HuH-7 (cell line): ENCODE measurements around the gene CCDC92.
A peak's percentile ranks its signal among the peaks of the same experiment; 100 is the strongest.
"Not testable (repeated sequence)": the region's sequence is repeated elsewhere in the genome, so short reads cannot be mapped to it uniquely, and the experiment has no call there.

Source experiments
- DNase-seq: peaks from one replicate; pipeline ENCODE4 v3.0.0; 2011; ENCODE audit warnings: low spot score

The CCDC92 gene

DNA sequence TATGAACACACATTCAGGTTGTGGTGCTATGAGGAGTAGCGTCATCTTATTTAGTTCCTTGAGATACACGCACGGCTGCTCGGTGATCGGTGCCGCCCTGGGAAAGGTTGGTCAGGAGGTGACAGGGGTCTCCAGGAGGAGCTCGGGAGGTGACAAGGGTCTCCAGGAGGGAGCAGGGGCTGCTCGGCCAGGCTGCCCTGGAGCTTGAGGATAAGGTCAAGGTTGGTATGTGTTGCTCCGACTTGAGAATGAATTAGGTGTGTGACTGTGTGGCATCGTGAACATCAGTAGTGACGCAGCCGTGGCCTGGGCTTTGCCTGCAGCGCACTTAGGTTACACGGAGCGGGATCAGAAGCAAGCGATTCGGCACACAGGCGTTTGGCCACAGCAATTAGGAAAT, 36.2 kb downstream of the CCDC92 start:
- no peak for DNase-seq

DNA sequence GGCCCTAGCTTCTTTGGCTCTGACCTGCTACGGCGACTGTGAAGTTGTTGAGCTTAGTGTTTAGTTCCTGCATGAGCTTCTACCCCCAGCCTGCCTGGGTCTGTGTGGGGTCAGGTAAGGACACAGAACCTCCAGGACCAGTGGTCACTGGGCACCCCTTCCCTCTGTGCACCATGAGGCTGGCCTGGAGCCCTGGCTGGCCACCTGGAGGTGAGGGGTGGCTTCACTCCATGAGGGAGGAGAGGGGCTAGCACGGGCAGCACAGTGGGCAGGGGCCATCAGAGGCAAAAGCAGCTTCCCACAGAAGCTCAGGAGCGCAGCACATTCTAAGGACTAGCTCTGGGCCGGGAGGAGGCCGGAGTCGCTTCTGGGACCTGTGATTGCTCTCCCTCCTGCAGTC, 36.7 kb downstream of the CCDC92 start:
- DNase-seq: no peak

DNA sequence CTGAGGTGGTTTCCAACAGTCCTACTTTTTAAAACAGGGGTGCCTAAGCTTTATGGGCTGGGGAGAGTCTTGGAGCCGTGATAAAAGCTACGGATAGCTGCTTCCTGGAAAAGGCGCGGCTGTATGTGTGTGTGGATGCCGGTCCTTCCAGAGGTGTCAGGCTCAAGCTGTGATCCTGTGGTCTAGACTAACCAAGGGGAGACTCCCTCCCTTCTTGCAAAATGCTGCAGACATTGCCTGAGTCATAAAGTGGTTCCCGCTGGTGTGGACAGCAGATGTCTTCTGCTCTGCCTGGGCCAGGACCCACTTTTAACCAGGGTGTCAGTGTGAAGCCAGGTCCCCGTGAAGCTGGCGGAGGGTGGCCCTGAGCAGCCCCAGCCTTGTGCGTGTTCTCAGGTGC, 37.8 kb downstream of the CCDC92 start:
- no peak for DNase-seq

DNA sequence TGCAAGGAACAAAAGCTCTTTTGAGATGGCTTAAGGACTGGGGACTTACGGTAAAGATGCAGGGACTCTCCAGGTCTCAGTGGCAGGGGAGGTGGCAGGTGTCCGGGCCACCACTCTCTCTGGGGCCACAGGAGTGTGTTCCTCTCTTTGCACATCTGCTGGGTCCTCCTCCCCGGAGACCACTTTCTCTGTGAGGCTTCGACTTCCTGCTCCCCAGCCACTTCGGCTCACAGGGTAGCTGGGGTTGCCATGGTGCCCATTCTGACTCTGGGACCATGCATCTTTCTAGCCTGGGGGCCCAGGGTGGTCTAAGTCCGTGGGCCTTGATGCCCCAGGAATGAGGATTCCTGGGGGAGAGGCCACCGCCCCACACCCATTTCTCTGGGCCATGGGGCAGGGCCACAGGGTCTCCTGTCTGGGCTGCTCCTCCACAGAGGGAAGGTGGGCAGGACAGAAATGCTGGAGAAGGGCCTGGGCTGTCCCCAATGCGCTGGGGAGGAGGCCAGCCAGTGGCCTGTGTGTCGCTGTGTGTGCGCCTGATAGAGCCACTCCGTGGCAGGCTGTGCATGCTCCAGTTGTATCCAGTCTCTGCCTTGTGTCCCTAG, 38.5 kb downstream of the CCDC92 start:
- no peak for DNase-seq

DNA sequence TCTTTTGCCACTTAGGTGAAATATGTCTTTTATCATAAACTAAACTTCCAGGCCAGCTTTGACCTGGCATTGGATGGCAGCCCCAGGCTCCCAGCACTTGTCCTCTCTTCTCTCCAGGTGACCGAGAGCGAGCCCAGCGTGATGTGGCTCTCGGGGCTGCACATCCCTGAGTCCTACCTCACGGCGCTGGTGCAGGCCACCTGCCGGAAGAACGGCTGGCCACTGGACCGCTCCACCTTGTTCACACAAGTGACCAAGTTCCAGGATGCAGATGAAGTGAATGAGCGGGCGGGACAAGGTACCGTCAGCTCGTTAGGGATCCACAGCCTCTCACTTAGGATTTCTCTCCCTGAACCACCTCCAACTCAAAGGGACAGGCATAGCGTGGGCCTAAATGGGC, 39.4 kb downstream of the CCDC92 start:
- no peak for DNase-seq

DNA sequence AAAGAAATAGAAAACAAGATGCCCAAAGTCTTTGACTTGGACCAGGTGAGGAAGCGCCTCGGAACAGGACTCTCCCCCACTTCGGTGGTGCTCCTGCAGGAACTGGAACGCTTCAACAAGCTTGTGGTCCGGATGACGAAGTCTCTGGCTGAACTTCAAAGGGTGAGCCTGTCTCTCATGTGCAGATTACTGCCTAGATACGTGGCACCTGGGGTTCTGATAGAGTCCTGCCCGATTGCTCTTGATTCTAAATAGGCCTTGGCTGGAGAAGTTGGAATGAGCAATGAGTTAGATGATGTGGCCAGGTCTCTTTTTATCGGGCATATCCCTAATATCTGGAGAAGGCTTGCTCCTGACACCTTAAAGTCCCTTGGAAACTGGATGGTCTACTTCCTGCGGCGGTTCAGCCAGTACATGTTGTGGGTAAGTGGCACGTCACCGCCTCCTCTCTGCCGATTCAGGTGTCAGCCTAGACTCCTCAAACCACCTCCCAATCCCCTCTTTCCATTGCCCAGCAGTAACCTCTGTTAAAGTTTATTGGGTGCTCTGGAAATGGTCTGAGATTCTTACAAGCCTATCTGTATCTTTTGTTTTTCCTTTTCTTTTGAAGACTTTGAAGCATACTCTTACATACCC, 40.8 kb downstream of the CCDC92 start:
- no peak for DNase-seq

DNA sequence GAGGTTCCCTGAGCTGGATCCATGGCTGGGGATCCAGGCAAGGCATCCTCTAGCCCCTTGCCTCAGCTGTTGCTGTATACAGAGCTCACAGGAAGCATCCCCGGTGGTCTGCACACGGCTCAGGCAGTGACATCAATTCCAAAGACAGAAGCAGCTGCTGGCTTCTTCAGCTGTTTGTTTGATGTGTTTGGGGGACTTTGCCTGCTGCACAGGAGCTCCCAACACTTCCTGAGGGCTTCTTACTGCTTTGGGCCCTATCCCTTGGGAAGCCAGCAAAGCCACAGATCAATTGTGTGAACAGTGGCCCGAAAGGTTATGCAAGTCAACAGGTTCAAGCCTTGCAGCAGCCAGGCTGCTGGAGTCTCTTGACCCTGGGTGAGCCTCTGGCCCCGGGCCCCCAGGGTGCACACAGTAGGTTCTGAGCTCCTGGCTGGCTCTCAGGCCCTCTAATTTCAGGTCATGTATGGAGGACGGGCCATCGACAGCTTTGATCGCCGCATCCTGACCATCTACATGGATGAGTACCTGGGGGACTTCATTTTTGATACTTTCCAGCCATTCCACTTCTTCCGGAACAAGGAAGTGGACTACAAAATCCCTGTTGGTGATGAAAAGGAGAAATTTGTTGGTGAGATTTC, 42.6 kb downstream of the CCDC92 start:
- no peak for DNase-seq

DNA sequence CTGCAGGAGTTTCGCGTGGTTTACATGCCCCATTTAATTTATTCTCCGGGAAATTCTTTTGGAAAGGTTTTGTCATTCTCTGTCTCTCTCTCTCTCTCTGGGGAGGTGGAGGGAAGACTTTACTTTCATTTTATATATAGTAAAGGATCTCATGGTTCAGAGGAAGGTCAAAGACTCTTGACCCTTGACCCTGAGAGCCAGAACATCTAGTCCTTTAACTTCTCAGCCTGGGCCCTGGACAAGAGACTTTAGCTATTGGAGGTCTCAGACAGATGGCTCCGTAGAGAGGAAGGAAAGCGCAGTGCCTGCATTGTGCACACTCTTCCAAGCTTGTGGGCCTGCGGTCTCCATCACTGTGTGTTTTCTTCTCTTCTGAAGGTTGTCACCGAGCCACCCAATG, 43.7 kb downstream of the CCDC92 start:
- DNase-seq: no peak

DNA sequence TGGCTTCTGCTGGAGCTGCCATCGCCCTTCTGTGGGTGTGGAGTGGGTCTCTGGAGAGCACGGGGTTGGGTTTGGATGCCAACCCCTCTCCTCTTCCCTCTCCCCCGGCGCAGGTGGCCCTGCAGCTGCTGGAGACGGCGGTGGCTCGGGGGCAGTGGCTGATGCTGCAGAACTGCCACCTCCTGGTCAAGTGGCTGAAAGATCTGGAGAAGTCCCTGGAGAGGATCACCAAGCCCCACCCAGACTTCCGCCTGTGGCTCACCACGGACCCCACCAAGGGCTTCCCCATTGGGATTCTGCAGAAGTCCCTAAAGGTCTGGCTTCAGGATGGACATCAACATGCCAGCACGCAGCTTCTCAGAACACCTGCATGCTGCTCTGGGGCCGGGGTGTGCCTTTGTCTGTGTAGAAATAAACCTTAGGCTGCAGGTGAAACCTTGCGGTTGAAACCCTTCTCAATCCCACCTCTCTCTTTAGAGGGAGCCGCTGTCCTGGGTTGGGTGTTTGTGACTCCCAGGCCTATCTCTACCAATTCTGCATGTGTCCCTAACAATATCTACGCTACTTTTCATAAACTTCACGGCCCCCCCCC, 44.3 kb downstream of the CCDC92 start:
- DNase-seq: no peak

DNA sequence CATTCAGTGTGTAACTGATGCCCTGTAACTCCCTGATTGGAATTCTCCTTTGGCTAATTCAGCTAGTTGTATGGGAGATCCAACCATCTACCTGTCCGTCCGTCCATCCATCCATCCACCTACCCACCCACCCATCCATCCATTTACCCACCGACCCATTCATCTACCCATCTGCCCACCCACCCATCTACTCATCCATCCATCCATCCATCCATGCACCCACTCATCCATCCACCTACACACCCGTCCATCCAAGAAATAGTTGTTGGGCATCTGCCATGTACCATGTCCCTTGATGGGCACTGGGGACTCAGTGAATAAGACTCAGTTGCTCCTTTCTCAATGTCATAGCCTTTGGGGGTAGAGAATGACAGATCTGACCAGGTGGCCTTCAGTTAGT, 48.1 kb downstream of the CCDC92 start:
- no peak for DNase-seq

DNA sequence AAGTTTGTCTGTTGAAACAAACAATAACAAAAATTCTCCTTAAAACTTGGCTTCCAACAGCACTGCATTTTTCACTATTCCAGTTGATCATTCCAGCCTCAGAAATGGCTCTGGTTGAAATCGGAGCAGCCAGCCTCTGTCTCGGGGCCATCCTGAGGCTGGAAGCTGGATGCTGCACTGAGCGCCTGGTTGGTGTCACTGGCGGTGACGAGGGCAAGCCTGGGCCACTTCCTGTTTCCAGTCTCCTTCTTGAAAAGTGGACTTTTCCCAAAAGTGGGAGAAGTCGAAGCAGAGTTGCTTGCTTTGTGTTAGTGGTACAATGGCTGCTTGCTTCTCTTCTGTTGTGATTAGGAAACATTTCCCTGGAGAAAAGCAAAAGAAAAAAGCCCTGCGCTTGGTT, 48.7 kb downstream of the CCDC92 start:
- no peak for DNase-seq

DNA sequence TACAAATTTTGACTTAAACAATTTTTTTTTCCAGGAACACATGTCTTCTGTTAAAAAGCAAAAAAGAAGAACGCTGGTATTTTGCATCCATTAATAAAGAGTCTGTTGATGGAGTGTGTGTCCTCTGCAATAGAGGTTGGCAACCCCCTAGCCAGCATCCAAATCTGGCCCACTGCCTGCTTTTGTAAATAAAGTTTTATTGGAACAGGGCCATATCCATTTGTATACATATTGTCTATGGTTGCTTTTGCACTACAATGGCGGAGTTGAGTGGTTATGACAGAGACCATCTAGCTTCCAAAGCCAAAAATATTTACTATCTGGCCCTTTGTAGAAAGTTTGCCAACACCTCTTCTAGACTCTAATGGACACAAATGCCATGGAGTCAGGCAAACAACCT, 49.6 kb downstream of the CCDC92 start:
- no peak for DNase-seq

DNA sequence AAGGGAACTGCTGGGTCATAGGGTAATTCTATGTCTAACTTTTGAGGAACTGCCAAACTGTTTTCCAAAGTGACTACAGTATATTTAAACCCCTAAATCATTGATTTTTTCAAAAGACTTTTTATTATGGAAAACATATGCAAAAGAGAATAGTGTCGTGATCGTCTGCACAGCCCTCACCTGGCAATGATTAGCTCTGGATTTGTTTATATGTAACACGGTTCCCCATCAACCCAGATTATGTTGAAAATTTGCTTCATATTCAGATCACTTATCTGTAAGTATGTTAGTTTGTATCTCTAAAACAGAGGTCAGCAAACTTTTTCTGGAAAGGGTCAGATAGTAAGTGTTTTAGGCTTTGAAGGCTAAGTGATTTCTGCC, 52.7 kb downstream of the CCDC92 start:
- DNase-seq: no peak

DNA sequence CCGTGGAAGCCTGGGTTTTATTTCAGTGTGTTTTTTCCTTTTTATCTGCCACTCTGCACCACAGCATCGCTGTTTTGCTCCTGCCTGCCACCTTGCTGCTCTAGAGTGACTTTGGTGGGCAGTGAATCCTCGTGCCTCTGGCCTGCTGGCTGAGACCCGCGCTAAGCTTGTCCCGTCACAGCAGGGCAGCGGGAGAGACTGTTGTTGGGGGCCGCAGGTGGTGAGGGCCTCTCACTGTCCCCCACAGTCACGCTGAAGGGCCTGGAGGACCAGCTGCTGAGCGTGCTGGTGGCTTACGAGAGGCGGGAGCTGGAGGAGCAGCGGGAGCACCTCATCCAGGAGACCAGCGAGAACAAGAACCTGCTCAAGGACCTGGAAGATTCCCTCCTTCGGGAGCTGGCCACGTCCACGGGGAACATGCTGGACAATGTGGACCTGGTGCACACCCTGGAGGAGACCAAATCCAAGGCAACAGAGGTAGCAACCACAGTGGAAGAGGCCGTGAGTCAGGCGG, 55.2 kb downstream of the CCDC92 start:
- no peak for DNase-seq

DNA sequence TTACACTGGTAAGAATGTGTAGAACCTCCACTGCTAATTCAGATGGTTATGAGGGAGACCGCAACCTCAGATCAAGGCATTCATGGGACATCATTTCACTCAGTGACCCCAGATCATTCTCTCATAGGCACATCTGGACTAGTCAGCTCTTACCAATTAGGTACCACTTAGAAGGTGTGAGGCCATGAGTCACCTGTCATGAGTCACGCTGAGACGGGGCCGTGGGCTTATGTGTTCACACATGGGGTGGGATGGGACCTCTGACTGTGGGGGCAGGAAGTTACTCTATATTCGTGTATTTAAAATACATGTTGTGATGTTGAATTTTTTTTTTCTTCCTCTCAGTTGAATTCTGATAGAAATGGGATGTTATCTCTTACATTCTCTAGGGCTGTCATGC, 55.9 kb downstream of the CCDC92 start:
- no peak for DNase-seq

DNA sequence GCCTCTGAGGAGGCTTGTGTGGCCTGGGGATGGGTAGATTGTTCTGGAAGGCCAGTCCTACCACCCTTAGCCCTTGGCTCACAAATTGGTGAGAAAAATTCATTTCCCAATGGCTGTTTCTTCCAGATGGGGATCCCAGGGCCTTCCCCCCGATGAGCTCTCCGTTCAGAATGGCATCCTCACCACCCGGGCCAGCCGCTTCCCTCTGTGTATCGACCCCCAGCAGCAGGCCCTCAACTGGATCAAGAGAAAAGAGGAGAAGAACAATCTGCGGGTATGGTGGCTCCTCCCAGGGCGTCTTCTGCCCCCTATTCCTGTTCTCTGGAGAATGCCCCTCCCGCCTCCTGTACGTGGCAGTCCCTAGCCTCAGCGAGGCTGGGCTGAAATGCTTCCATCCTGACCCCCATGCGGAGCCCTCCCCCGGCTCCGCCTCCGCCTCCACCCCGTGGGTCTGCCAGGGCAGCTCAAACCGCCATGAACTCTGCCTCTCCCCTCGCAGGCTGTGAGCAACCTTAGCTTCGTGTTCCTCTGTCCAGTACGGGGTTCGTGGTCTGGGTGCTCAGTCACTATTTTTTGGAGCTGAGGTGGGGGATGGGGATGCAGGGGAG, 57.8 kb downstream of the CCDC92 start:
- no peak for DNase-seq

DNA sequence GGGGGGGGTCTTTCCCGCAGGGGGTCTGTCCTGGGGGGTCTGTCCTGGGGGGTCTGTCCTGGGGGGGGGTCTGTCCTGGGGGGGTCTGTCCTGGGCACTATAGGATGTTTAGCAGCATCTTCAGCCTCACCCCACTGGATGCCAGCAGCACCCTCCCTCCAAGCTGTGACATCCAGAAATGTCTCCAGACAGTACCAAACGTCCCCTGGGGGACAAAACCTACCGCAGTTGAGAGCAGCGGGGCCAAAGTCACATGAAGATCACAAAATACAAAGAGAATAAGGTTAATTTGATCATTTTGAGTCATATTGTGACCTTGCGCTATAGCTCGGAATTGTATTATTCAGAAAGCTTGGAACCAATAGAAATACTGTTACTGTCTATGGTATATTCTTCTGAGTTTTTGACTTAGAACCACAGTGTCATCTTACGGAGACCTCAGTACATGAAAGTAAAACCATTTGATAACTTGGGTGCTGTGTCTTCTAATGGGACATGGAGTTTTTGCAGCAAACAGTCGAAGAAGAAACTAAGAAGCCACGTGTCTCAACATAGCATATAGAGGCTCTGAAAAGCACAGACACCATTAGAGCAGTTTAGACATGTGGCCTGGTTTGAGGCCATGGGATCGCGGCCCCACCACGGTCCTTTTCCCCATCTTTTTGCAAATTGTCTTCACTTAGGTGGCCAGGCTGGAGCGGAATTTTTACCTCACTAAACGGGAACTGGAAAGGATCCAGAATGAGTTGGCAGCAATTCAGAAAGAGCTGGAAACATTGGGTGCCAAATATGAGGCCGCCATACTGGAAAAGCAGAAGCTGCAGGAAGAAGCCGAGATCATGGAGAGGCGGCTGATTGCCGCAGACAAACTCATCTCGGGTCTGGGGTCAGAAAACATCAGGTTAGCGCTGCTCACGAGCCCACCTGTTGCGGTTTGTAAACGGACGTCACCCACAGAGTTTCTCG, 59.9 kb downstream of the CCDC92 start:
- peak; percentile 29 for DNase-seq

DNA sequence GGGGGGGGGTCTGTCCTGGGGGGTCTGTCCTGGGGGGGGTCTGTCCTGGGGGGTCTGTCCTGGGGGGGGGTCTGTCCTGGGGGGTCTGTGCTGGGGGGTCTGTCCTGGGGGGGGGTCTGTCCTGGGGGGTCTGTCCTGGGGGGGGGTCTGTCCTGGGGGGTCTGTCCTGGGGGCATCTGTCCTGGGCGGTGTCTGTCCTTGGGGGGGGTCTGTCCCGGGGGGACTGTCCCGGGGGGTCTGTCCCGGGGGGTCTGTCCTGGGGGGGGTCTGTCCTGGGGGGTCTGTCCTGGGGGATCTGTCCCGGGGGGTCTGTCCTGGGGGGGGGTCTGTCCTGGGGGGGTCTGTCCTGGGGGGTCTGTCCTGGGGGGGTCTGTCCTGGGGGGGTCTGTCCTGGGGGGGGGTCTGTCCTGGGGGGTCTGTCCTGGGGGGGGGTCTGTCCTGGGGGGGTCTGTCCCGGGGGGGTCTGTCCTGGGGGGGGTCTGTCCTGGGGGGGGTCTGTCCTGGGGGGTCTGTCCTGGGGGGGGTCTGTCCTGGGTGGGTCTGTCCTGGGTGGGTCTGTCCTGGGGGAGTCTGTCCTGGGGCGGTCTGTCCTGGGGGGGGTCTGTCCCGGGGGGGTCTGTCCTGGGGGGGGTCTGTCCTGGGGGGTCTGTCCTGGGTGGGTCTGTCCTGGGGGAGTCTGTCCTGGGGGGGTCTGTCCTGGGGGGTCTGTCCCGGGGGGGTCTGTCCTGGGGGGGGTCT, 60.8 kb downstream of the CCDC92 start:
- not testable (repeated sequence) for DNase-seq

DNA sequence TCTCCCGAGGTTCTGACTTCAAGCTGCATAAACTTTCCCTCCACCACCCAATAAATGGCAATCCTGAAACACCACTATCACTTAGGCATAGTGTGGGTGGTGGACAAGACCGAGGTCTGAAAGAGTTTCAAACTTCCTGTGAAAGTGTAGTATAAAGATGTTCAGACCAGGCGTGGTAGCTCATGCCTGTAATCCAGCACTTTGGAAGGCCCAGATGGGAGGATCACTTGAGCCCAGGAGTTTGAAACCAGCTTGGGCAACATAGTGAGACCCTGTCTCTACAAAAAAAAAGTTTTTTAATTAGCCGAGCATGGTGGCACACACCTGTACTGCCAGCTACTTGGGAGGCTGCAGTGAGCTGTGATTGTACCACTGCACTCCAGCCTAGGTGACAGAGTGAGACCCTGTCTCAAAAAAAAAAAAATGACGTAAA, 61.9 kb downstream of the CCDC92 start:
- no peak for DNase-seq

DNA sequence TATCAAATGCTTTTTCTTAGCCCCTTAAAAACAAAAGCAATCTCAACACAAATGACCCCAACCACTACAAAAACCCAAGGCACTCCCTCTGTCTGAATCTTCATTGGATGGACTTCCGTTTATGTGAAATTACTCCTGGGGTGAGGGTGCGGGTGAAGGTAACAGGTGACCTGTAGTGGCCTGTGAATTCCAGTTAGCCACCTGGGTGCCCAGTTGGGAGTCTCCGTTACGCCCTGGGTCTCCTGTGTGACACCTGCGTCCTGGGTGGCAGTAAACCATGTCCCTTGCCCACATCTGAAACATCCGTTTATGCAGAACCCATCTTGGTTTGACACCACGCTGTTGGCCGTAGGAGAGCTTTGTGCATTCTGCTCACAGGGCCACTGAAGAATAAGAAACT, 62.6 kb downstream of the CCDC92 start:
- no peak for DNase-seq
